HG02642 (cell line): Measurements from ENCODE around the gene TAS1R1.
"Not testable (repeated sequence)": the region's sequence is repeated elsewhere in the genome, so short reads cannot be mapped to it uniquely, and the experiment has no call there.

ENCODE experiments used
- ATAC-seq: cut with Tn5 transposase; IDR thresholded peaks from one replicate; pipeline ENCODE4 v1.9.1; 2021; ENCODE audit warnings: mild to moderate bottlenecking; ENCODE audit not compliant: unreplicated experiment, poor library complexity

Gene TAS1R1

DNA sequence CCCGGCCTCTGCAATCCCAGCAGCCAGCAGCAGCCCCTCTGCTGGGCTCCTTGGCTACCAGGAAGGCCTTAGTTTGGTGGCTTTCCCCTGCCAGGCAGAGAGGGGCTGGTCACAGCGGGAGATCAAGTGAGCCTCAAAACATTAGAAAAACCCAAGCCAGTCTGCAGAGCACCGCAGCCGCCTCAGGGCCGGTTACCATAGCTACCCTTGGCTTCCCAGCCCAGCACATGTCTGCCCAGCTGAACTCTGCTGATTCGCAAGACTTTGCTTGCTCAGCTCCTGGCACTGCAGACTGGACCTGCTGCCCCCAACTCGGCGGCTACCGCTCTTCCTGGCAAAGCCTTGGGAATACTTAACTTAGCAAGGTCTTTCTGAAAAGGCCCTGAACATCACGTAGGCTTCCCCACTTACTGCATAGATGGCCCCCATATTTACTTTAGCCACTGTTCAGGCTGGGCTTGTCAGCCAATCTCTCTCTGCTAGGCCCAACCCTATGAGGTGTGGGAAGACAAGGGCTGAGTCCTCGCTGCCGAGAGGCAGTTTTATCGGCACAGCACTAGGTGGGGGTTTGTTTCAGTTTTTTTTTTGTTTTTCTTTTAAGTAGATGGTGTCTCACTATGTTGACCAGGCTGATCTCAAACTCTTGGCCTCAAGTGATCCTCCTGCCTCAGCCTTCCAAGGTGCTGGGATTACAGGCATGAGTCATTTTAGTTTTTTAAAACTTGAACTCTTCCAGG, 35.0 kb upstream of the TAS1R1 start:
- ATAC-seq: no peak

DNA sequence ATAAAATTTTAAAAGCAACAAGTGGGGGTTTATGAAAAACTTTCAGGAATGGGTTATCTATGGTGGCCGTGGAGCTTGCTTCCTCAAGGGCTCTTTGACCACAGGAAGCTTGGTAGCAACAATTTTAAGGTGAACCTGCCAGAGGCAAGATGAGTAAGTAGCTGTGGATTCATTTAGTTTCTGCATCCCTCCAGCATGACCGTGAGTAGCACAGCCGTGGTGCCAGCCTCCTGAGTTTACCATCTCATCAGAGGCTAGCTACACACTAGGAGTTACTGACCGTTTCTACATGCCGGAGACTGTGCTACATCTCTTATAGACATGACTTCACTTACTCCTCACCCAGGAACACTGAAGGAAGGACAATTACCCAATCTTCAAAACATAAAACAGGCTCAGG, 33.6 kb upstream of the TAS1R1 start:
- no peak for ATAC-seq

GRCh38 chr1:6523566-6523965, 31.5 kb upstream of the TAS1R1 start:
- ATAC-seq: no peak

DNA sequence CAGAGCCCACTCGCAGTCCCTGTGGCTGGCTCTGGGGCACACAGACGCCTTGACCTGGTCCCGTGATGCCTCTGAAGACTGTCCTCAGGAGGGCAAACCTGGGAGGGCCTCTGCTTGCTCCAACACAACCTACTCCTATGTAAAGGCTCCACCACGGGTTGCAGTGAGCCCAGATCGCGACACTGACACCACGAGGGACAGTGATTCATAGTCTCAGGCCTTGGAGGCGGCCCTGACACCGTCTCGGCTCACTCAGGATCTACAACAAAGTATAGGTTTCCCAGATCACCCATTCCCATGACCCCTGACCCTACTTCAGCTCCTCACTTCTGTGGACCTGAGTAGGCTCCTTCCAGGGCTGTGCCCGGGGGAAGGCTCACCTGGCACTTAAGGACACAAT, 28.8 kb upstream of the TAS1R1 start:
- ATAC-seq: no peak

DNA sequence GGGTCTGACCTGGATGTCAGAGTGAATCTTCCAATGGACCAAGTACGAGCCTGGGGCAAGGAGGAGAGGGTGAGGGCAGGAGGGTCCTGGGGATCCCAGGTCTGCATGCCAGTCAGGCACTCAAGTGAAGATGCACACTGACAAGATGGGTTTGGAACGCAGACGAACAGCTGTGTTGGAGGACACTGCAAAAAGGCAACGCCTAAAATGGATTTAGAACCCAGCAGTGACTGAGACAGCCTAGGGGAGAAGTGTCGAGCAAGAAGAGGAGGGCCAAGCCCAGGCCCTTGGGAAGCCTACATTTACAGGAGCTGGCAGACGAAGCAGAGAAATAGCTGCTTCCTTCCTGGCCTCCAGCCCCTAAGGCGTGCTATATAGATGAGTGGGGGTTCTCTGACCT, 26.6 kb upstream of the TAS1R1 start:
- ATAC-seq: no peak

- ATAC-seq: no peak
These were observed 24.5 kb upstream of the TAS1R1 start for GRCh38 chr1:6530504-6531160.

DNA sequence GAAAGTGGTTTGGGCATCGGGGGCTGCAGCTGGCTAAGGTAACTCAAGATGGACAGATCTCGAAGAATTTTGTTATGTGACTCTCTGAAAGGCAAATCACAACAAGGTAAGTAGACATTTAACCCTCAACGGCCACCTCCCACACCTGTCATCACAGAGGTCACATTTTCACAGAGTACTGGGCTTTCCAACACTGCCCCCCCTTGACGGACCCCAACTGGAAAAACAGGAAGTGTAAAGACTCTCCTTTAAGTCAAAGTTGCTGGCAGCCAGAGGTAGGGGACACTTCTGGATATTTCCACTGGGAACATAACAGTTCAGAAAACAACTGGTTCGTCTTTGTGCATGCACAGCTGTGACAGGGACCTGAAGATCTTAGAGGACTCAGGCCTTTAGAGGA, 23.1 kb upstream of the TAS1R1 start:
- ATAC-seq: no peak

- no peak for ATAC-seq
These were observed 20.8 kb upstream of the TAS1R1 start for GRCh38 chr1:6534248-6534822.

DNA sequence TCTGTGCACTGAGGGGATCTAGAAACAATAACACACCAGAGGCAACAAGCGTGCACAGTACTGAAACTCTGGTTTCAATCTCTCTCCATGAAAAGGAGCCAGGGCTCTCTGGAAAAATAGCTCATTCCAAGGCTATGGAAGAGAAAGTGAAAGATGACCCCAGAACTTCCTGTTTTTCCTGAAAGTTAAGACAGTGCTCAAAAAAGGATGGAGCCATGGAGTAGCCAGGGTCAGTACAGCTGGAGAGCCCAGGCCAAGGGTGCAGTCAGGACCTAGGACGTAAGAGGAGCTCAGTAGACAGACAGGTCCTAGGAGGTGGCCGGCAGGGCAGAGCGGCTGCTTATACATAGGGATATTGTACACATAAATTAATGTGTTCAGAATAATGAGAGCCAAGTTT, 19.9 kb upstream of the TAS1R1 start:
- no peak for ATAC-seq

DNA sequence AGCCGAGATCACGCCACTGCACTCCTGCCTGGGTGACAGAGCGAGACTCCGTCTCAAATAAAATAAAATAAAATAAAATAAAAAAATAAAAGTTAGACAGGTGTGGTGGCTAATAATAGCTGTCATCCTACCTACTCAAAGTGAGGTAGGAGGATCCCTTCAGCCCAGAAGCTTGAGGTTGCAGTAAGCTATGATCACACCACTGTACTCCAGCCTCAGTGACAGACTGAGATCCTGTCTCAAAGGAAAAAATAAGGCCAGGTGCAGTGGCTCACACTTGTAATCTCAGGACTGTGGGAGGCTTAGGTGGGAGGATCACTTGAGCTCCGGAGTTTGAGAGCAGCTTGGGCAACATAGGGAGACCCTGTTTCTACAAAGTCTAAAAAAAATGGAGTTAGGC, 18.8 kb upstream of the TAS1R1 start:
- no peak for ATAC-seq

GRCh38 chr1:6538956-6539355, 16.2 kb upstream of the TAS1R1 start:
- no peak for ATAC-seq

- ATAC-seq: no peak
These were observed 10.3 kb upstream of the TAS1R1 start for GRCh38 chr1:6544831-6545230.

DNA sequence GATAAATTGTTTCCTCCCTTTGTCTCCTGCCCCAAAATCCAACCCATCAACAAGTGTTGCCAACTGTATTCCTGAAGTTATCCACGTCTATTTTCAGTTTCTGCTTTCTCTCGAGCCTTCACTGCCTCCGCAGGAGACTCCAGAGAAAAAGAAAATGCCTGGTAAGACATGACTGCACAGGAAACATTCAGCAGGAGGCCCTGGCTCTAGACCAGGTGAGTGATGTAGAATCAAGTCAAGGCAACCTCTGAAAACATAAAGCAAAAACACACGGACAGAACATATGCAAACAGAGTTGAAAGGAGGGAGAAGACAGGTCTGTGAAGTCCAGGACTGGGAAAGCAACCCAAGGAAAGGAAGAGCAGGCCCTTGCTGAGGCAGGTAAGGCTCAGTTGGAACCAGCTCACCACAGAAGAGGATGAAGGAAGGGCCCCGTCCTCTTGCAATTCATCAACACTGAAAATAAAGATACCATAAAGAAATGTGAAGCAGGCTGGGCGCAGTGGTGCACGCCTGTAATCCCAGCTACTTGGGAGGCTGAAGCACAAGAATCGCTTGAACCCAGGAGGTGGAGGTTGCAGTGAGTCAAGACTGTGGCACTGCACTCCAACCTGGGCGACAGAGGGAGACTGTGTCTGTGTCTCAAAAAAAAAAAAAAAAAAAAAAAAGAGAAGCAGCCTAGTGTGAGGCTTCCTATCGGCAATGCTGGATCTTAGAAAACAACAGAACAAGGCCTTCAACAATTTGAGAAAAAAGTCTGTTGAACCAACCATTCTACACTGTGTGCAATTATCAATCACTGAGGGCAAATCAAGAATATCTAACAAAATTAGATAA, 9.6 kb upstream of the TAS1R1 start:
- ATAC-seq: no peak

DNA sequence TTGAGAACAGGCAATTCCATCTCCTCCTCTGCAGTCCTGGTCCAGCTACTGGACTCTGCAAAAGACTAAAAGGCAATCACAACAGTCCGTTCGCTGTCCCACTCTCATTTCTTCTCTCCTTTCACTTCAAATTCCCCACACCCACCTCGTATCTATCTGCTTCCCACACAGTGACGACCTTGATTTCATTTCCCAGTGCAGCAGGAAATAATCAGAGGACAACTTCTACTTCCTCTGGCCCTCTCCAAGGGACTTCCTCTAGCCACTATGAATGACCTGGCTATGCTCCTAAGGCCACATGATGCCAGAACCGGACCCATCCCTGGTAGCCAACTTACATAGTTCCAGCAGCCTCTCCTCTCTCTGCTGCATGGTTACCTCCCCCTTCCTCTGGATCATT, 8.8 kb upstream of the TAS1R1 start:
- ATAC-seq: no peak

- no peak for ATAC-seq
These were observed 7.8 kb upstream of the TAS1R1 start for GRCh38 chr1:6547301-6547700.

GRCh38 chr1:6554031-6554906, 838 bp upstream of the TAS1R1 start, which contains the start of gene NOL9:
NOL9 (minus strand) TSS chr1:6554513; CDS start chr1:6554502, 11 bp downstream.
- peak; percentile 94 for ATAC-seq

DNA sequence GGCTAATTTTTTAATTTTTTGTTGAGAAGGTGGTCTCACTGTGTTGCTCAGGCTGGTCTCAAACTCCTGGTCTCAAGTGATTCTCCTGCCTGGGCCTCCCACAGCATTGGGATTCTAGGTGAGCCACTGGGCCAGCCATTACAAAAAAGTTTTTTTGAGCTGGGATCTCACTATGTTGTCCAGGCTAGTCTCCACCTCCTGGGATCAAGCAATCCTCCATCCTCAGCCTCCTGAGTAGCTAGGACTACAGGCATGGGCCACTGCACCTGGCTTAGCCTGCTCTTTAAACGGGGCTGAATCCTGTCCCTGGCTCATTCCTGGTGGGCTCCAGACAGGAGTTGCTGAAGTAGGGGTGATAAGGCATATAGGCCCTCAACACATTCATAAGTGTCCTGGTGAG, 2.5 kb downstream of the TAS1R1 start:
- no peak for ATAC-seq

DNA sequence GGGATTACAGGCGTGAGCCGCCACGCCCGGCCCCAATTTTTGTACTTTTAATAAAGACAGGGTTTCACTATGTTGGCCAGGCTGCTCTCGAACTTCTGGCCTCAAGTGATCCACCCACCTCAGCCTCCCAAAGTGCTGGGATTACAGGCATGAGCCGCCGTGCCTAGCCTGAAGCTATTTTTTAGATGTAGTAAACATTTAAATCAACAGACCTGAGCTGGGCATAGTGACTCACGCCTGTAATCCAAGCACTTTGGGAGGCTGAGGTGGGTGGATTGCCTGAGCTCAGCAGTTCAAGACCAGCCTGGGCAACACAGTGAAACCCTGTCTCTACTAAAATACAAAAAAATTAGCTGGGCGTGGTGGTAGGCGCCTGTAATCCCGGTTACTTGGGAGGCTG, 4.1 kb downstream of the TAS1R1 start:
- ATAC-seq: not testable (repeated sequence)

- ATAC-seq: no peak
These were observed 5.2 kb downstream of the TAS1R1 start for GRCh38 chr1:6560267-6560666.

- no peak for ATAC-seq
These were observed 13.9 kb downstream of the TAS1R1 start for GRCh38 chr1:6569033-6569432.
